Colonic mucosa (tissue), 4 donors: Measurements from ENCODE around the gene GSTO1. TPM values are rescaled to one million over a fixed set of nuclear protein-coding genes. Genes with fewer than 3 reads are reported as not detected.

Source experiments
- DNase-seq: peaks from one replicate; pipeline ENCODE4 v3.0.0-alpha.2; 2020
- H3K27ac ChIP-seq: fragments of 200-600 bp; one replicate; pipeline ENCODE4 v1.8.0; 2021
- H3K27me3 ChIP-seq: fragments of 200-600 bp; one replicate; pipeline ENCODE4 v1.8.0; 2021
- H3K36me3 ChIP-seq: fragments of 200-600 bp; one replicate; pipeline ENCODE4 v1.8.0; 2021
- H3K4me1 ChIP-seq: fragments of 200-600 bp; one replicate; pipeline ENCODE4 v1.8.0; 2021; ENCODE audit warnings: mild to moderate bottlenecking
- H3K4me3 ChIP-seq: fragments of 200-600 bp; one replicate; pipeline ENCODE4 v1.8.0; 2021
- H3K9ac ChIP-seq, 2 donors: one replicate each; pipeline ENCODE4 v1.7.0; 2013; ENCODE audit warnings: control low read depth in 2 of 2, low read depth in 2 of 2, low read length in 2 of 2
- H3K9me3 ChIP-seq: fragments of 200-600 bp; one replicate; pipeline ENCODE4 v1.8.0; 2021
- intact Hi-C: fragments of 100-400 bp; cut with DNase I; formaldehyde crosslinking; loops from one replicate; pipeline ENCODE4 v1.14.1; 2022
- total RNA-seq, 2 donors: library from RNA; stranded (reverse); fragmentation: NEBNext Ultra II Directional in 1 of 2; extraction: Animal tissue kit (Norgen Biotek cat#: 25700) in 1 of 2; gene quantifications; one replicate each; pipeline ENCODE4 v1.2.1, GENCODE V29; 2021
- TF ChIP-seq, protein P1 (sequence below): fragments of 200-600 bp; IDR thresholded peaks from one replicate; pipeline ENCODE4 v1.8.0; 2022; ENCODE audit warnings: antibody characterized with exemption, mild to moderate bottlenecking
- donor health status: healthy.
- donor health status: DM: no; HTN: no; CAD: no.
- donor health status: DM: no; HTN: no; CAD: no.

The GSTO1 gene
- total RNA-seq, 2 donors from 2014 or later: 89.9 to 98.0 TPM

GRCh38 chr10:104301907-104302690, 47.4 kb downstream of the GSTO1 start:
- intact Hi-C loops: no loop called here
- Histone ChIP-seq H3K9me3 (no peaks in the 10 kb centered on the region), H3K27ac (no peak overlapping the region), H3K36me3 (no peaks in the 10 kb centered on the region), H3K27me3 (no peaks in the 10 kb centered on the region), H3K4me1 (no peaks in the 10 kb centered on the region), H3K4me3 (no peak overlapping the region), H3K9ac (no peak overlapping the region)
- DNase-seq: no peak
- TF ChIP-seq, protein P1, sequence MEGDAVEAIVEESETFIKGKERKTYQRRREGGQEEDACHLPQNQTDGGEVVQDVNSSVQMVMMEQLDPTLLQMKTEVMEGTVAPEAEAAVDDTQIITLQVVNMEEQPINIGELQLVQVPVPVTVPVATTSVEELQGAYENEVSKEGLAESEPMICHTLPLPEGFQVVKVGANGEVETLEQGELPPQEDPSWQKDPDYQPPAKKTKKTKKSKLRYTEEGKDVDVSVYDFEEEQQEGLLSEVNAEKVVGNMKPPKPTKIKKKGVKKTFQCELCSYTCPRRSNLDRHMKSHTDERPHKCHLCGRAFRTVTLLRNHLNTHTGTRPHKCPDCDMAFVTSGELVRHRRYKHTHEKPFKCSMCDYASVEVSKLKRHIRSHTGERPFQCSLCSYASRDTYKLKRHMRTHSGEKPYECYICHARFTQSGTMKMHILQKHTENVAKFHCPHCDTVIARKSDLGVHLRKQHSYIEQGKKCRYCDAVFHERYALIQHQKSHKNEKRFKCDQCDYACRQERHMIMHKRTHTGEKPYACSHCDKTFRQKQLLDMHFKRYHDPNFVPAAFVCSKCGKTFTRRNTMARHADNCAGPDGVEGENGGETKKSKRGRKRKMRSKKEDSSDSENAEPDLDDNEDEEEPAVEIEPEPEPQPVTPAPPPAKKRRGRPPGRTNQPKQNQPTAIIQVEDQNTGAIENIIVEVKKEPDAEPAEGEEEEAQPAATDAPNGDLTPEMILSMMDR: no peak

GRCh38 chr10:104303594-104304355, 49.1 kb downstream of the GSTO1 start:
- no peak for DNase-seq
- no peaks in the 10 kb centered on the region for H3K36me3 ChIP-seq
- H3K9ac ChIP-seq: no peak overlapping the region
- no peak overlapping the region for H3K4me3 ChIP-seq
- H3K27ac ChIP-seq: no peak overlapping the region
- H3K4me1 ChIP-seq: no peaks in the 10 kb centered on the region
- H3K9me3 ChIP-seq: no peaks in the 10 kb centered on the region
- intact Hi-C loops: loop anchor here (2.0 kb wide), 1 partner anchor 47 kb away; no protein-coding TSS in a partner anchor
- TF ChIP-seq, protein P1: no peak
- no peaks in the 10 kb centered on the region for H3K27me3 ChIP-seq

DNA sequence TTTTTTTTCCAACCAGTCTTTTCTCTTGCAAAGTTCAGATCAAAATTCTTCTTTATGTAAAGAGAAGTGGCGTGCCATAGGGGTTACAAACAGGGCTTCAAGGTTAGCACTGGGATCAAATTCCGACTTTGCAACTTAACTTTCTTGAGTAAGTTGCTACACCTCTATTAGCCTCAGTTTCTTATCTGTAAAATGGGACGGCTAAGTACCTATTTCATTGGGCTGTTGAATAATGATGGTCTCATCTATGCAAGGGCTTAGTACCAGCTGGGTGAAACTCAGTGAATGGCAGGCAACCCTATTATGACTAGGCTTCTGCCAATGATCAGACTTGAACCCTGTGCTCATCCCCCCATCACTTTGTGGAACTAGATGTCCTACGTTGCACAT, 49.7 kb downstream of the GSTO1 start:
- DNase-seq: no peak
- H3K9ac ChIP-seq: no peak overlapping the region
- H3K27ac ChIP-seq: no peak overlapping the region
- H3K9me3 ChIP-seq: no peaks in the 10 kb centered on the region
- intact Hi-C loops: loop anchor here (2.0 kb wide), 1 partner anchor 46 kb away; no protein-coding TSS in a partner anchor
- H3K4me3 ChIP-seq: no peak overlapping the region
- H3K27me3 ChIP-seq: no peaks in the 10 kb centered on the region
- H3K4me1 ChIP-seq: no peaks in the 10 kb centered on the region
- no peaks in the 10 kb centered on the region for H3K36me3 ChIP-seq
- TF ChIP-seq, protein P1: no peak

DNA sequence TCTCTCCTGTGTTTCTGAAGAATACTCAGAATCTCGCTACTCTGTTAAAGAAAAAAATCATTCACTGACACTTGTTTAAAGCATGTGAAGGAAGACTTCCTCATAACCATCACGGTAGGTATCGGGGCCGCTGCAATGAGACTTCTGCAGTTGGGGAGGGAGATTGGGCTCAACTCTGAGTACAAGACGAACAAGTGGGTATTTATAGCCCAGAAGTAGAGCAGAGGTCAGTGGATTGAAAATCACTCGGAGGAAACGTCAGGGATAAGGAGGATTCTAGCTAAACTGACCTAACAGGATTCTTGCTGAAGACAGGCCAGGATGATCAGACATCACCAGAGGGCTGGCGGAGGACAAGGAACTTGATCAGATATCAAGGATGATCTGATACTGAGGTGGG, 50.2 kb downstream of the GSTO1 start:
- DNase-seq: no peak
- Histone ChIP-seq H3K27ac (no peak overlapping the region), H3K4me1 (no peaks in the 10 kb centered on the region)

DNA sequence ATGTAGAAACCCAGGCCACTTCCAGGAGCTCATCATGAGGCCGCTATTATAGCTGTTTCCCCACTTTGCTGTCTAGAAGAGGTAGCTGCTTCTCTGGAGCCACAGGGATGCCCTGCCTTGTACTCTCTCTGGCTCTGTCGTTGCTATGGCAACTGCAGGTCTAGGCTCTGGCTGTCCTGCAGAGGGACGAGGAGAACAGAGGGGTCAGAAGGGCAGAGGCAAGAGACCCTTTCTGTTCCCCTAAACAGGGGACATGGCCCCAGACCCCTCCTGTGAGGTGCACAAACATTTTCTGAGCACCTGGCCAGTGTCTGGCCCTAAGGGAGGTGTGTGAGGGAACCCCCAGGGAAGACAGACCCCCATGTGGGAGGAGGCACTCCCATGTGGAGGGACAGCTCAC, 52.2 kb downstream of the GSTO1 start:
- intact Hi-C loops: no loop called here
- TF ChIP-seq, protein P1: no peak

More for the DNA sequence above, 50.2 kb downstream of the GSTO1 start:
- TF ChIP-seq, protein P1: no peak
- Histone ChIP-seq H3K27me3 (no peaks in the 10 kb centered on the region), H3K9me3 (no peaks in the 10 kb centered on the region), H3K4me3 (no peak overlapping the region), H3K9ac (no peak overlapping the region), H3K36me3 (no peaks in the 10 kb centered on the region)
- intact Hi-C loops: loop anchor here (2.0 kb wide), 1 partner anchor 46 kb away; no protein-coding TSS in a partner anchor

More for the DNA sequence above, 52.2 kb downstream of the GSTO1 start:
- no peaks in the 10 kb centered on the region for H3K9me3 ChIP-seq
- no peaks in the 10 kb centered on the region for H3K4me1 ChIP-seq
- DNase-seq: no peak
- H3K27ac ChIP-seq: no peak overlapping the region
- H3K27me3 ChIP-seq: no peaks in the 10 kb centered on the region
- H3K4me3 ChIP-seq: no peak overlapping the region
- no peaks in the 10 kb centered on the region for H3K36me3 ChIP-seq
- H3K9ac ChIP-seq: no peak overlapping the region
